ENCODE measurements around the gene DPEP2NB.
A peak's percentile ranks its signal among the peaks of the same experiment; 100 is the strongest.
"Not testable (repeated sequence)": the region's sequence is repeated elsewhere in the genome, so short reads cannot be mapped to it uniquely, and the experiment has no call there.

The DPEP2NB gene, protein sequence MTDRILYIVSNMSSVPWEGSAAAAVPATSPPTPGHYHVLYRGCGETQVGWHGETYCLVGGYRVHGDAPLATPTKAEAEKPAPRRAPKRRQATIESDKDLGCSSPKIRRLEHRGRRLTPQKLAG

DNA sequence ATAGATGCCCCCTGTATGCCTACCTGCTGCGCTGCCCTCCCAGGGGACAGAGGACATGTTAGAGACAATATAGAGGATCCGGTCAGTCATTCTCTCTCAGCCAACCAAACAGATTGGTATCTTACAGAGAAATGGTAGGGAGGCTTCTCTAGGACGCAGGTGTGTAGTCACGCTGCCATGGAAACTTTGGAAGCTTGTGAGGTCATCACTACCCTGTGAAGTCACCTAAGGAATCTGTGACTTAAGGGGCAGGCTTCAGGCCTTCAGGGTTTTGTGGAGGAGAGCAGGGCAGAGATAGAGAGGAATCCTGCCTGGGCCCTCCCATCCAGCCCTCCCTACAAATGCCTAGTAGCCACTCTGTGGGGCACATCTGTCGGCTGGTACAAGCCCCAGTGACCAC is at the start of gene DPEP2NB:
Gene DPEP2NB (minus strand): TSS at position 231 of the 400 bp plus-strand sequence. CDS start 141 bp downstream, at position 90.
- no peak for DNase-seq

DNA sequence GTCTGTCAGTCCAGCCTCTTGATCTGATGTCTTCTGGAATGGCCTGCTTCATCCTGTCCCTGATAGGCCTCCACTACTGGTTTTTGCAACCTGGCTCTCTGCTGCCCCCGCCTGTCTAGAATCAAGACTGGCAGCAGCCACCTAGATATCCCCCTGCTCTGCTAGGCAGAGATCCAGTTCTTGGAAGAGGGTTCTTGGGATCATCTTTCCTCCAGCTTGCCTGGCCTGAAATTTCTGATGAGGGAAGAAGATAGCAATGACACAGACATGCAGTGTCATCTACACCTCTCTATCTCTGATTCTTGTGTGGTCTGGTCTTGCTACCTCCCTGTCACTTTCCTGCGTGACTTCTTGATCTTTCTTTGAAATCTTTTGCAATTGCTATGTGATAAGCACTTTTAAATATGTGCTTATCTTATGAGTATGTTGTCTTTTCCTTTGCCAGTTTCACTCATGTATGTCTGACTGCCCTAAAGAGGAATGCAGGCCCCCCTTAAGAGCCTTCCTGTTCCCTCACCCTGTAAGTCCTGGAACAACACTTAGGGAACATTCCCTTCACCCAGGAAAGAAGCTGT is 49.2 kb upstream of the DPEP2NB start:
- peak; percentile 75 to 84 (median 81) for DNase-seq

DNA sequence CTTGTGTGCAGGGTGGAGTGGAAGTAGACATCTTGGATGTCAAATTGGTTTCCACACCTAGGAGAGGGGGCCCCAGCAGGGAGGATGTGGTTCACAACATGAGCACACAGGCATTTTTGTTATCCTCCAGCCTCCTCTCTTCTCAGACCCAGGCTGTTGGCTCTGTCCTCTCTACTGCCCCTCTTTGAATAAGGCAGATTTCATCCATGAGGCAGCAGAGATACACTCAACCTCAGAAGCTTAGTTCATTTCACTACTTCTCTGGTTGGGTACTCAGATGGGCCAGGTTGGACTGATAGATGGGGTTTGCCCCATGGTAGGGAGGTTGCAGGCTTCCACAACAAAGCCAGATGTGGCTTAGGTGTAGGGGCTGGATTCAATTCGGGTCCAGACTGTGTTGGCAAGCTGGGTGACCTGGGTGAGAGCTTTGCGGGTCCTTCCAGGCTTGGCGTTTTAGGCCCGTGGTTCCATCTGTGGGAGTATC is 47.2 kb upstream of the DPEP2NB start:
- DNase-seq: no peak

DNA sequence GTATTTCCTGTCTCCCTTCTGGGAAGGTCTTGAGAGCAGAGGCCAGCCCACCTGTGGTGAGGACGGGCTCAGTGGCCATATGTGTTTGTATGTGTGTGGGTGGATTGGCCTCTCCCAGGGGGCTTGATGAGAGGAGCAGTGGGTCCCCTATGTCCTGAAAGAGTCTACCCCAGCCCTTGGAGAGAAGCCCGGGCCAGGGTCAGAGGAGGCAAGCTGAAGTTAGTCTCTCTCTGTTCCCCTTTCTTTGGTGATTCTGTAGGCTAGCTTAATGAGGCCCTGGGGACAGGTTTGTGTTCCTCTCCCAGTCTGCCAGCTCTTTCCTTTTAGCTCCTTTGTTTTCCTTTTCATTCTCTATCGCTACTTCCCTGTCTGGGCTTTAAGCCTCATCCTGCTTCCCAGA is 45.7 kb upstream of the DPEP2NB start:
- DNase-seq: no peak

DNA sequence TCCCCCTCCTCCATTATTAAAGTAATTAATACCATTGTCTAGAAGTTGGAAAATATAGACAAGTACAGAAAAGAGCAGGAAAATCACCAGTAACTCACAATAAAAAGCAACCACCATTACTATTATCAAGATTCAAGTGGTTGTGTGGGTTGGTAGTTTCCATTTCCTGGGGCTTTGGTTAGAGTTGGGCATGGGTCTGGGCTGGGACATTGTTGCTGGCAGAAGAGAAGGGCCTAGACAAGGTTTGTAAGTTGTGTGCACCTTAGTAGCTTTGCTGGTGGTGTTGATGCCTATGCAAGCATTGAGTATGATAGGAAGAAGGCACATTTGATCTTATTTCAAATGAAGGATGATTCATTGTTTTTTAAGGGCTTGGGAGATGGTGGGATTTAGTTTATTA is 44.1 kb upstream of the DPEP2NB start:
- DNase-seq: no peak

DNA sequence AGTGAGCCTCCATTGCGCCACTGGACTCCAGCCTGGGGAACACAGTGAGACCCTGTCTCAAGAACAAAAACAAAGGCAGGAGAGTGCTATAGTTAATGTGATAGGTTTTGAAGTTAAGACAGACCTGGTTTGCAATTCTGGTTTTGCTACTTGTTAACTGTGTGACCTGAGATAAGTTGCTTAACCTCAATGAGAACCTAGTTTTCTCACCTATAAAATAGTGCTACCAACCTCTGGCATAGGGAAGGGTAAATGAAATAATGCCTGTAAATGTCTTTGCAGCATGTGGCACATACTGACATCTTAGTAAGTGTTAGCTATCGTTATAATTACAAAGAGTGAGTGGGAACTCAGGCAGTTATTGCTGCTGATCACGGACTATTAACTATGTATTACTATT is 39.7 kb upstream of the DPEP2NB start:
- no peak for DNase-seq

DNA sequence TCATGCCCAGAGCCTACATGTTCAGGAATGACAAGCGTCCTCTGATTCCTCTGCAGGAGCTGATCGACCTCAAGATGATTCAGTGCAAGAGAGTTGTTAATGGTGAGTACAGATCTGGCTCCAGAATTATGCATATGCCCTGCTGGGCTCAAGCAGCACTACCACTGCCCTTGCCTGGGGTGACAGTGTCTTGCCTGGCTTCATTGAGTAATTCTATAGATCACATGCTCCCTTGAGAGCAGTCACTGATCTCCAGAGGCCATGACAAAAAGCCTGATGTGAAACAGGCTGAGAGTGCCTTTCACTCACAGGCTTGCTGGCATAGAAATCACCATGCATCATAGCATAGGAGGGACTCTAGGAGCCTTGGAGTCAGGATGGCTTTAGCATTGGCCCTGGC is 33.7 kb upstream of the DPEP2NB start:
- DNase-seq: peak; percentile 49 to 59 (median 58)

DNA sequence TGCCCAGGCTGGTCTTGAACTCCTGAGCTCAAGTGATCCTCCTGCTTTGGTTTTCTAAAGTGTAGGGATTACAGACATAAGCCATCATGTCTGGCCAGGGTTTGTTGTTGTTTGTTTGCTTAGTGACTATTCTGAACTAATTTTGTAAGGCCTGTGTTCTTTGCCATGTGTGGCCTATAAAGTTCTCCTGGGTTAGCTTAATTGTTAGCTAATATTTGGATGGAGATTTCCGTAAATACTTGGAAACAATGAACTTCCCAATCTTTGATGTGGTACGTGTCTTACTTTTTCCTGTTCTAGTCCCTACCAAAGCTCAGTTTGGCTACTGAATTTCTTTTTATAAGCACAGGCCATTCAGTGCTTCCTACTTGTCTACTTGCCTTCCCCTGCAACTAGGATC is 32.3 kb upstream of the DPEP2NB start:
- DNase-seq: no peak

DNA sequence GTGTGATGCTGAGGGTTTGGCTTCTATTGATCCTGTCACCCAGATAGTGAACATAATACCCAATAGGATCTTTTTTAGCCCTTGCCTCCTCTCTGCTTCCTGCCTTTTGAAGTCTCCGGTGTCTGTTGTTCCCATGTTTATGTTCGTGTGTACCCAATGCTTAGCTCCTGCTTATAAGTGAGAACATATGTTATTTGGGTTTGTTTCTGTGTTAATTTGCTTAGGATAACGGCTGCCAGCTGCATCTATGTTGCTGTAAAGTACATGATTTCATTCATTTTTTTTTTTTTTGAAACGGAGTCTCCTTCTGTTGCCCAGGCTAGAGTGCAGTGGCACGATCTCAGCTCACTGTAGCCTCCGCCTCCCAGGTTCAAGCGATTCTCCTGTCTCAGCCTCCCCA is 30.4 kb upstream of the DPEP2NB start:
- DNase-seq: no peak

DNA sequence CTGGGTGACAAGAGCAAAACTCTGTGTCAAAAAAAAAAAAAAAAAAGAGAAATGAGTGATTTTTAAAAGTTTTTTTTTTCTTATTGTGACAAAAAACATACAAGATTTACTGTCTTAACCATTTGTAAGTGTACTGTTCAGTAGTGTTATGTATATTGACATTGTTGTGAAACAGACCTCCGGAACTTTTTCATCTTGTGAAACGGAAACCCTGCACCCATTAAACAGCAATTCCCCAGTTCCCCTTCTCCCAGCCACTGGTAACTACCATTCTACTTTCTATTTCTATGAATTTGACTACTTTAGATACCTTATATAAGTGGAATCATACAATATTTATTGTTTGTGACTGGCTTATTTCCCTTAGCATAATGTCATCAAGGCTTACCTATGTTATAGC is 26.1 kb upstream of the DPEP2NB start:
- peak; percentile 65 to 77 (median 76) for DNase-seq

DNA sequence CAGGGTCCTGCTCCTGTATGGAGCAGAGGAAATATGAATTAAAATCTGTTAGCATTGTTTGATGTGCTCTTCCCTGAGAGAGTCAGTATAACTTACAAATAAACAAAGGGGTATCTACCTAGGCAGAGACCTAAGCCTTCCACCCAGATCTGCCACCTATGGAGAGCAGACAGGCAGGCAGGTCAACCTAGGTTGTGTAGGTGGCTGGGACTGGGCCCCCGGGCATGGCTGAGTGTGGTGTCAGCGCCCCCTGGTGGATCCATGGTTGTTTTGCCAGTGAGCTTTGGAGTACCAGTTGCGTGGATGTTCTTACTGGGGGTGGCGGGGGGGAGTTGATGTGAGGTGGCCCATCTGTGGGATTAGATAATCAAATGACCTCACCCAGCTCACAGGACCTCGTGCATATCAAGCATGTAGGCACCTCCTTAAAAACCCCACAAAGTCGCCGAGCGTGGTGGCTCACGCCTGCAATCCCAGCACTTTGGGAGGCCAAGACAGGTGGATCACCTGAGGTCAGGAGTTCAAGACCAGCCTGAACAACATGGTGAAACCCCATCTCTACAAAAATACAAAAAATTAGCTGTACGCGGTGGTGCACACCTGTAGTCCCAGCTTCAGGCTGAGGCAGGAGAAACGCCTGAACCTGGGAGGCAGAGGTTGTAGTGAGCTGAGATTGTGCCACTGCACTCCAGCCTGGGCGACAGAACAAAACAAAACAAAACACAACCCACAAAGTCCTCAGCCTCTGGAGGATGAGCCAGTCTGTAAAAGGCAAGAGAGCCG is 25.0 kb upstream of the DPEP2NB start:
- DNase-seq: peak; percentile 74 to 87 (median 80)

DNA sequence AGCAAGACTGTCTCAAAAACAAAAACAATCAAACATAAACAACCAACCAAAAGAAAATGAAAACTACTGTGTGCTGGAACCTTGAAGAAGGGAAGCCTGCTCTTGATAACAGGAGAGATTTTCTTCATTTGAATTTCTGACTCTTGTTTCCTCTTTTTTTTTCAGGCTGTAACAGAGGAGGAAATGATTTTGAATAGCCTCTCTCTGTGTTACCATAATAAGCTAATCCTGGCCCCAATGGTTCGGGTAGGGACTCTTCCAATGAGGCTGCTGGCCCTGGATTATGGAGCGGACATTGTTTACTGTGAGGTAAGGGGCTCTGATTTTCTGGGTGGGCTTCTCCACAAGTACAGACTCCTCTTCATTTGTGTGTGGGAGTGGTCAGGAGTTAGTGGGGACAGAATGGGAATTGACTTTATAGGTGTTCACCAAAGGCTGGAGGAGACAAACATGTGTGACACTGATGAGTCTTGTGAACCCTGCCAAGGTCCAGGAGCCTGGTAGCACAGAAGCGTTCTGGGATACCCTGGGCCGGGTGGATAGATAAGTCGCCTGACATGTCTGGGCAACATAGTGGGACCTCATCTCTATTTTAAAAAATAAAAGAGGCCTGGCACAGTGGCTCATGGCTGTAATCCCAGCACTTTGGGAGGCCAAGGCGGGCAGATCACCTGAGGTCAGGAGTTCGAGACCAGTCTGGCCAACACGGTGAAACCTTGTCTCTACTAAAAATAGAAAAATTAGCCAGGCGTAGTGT is 22.3 kb upstream of the DPEP2NB start:
- DNase-seq: peak in 2 of 3 donors; percentile 7 to 44

DNA sequence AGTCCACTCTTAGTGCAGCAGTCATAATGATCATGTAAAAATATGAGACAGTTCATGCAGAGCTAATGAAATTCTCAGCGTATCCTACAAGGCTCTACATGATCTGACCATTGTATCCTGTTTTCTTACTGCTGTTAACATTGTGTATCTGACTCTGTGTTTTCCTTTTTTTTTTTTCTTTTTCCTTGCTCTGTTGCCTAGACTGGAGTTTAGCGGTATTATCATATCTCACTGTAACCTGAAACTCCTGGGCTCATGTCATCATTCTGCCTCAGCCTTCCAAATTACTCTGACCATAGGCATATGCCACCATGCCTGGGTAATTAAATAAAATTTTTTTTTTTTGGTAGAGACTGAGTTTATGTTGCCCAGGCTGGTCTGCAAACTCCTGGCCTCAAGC is 19.5 kb upstream of the DPEP2NB start:
- DNase-seq: no peak

DNA sequence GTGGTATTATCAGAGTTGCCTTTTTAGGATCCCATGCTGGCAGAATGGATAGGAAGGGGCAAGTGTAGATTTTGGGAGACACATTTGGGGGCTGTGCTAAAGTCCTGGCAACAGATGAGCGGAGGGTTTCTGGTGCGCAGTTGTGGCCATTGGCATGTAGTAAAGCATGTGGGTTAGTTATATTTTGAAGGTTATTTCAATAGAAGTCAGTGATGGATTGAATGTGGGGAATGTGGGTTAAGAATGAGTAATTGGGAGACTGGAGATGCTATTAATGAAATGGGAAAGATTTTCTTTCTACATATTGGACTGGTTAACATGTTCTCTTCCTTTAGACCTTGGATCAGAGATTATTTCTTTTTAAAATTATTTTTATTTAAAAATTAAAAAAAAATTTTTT is 17.4 kb upstream of the DPEP2NB start:
- no peak for DNase-seq

DNA sequence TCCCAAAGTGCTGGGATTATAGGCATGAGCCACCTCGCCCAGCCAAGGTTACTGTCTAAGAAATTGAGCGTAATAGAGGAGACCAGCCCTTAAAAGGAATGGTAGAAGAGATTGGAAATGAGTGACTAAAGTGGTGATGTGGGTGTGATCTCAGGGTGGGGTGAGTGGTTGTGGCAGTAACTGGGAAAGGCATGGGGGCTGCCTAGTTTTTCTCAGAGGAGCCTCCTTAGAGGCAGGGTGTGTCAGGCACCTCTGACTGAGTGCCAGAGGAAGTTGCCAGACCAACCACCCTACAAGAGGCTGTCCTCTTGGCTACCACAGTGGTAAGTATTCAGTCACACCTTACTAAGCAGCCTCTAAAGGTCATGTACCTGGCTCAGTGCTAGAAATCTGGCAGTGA is 16.2 kb upstream of the DPEP2NB start:
- DNase-seq: no peak

DNA sequence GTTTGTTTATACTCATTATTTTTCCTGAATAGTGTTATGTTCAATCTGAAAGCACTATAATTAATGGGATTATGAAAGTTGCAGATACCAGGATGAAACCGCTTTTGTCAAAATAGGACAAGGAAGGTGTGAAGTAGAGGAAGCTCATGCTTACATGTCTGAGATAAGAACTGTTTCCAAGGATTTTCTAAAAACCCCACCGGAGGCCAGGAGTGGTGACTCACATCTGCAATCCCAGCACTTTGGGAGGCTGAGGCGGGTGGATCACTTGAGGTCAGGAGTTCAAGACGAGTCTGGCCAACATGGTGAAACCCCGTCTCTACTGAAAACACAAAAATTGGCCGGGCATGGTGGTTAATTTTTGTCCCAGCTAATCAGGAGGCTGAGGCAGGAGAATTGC is 14.4 kb upstream of the DPEP2NB start:
- not testable (repeated sequence) for DNase-seq

DNA sequence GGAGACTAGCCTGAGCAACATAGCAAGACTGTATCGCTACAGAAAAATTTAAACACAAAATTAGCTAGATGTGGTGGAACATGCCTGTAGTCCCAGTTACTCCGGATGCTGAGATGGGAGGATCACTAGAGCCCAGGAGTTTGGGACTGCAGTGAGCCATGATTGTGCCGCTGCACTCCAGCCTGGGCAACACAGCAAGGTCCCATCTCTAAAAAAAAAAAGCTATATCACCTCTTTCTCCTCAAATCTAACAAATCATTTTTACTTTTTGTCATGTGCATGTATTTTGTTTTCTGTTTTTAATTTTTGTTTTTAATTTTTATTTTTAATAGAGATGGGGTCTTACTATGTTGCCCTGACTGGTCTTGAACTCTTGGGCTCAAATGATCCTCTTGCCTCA is 13.3 kb upstream of the DPEP2NB start:
- no peak for DNase-seq

DNA sequence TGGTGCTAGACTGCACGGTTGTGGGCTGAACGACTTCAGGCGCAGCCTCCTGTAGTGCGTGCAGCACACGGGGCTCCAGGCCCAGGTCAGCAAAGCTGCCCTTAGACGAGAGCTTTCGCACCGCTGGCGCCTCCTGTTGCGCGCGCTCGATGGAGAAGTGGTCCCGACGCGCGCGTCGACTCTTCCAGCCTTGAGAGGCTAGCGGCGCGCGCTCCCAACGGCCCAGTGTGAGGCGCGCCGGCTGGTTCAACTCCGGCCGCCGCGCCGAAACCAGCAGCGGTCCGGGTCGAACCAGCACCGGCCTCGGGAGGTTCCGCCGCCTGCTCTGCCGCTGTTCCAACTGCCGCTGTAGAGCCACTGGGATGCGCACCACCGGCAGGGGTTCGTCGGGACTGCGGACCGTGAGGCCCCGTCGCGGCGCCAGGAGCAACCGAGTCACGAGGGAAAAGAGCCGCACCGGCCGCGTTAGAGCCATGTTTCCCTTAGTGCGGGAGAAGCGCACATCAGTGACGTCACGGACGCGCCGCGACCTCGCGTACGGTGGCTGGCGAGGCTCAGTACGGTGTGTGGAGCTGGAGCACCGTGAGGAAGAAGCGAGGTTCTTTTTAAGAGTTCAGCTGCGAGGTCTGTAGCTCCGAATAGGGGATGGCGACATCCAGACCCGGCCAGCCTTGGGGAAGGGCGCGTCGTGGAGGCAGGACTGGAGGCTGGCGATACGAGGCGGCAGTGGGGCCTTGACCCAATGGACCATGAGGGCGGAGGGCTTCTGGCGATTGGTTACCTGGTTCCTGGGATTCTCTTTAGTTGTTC is 7.2 kb upstream of the DPEP2NB start, which contains the start of the genes DDX28 and DUS2:
Gene DDX28 (minus strand): TSS at position 505 of the 810 bp plus-strand sequence. CDS start 30 bp downstream, at position 475.
Gene DUS2 (plus strand): TSS at position 557 of the 810 bp plus-strand sequence. CDS start 14,740 bp downstream, outside the sequence.
- peak; percentile 96 to 97 (median 96) for DNase-seq

DNA sequence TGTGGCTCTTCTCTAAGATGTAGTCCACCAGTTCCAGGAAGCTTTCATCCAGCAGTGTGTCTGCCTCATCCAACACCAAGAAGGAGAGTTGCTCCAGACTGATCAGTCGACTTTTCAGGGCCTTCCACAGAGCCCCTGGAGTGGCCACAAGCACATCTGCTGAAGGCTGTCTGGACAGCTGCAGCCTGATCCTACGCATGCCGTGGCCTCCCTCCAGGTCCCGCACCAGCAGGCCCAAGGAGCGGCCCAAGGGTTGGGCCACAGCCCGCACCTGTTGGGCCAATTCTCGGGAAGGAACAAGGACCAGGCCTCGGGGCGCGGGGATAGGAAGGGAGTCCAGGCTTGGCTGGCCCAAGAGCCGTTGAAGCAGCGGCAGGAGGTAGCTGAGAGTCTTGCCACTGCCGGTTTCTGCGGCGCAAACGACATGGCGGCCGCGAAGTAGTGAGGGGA is 6.6 kb upstream of the DPEP2NB start:
- no peak for DNase-seq

DNA sequence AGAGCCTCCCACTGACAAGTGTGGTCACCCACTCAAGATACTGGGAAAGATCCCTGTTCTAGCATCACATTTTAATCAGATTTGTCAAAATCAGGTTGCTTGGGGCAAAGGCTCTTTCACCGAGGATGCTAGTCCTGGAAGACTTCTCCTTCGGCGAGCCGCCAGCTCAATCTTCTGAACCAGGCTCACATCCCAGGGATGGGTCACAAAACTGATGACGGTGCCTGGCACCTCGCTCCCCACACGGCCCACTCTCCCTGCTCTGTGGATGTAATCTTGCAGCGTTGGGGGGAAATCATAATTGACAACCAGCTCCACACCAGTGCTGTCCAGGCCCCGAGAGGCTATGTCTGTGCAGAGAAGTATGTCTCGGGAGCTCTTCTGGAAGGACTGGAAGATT is 5.8 kb upstream of the DPEP2NB start:
- DNase-seq: no peak

DNA sequence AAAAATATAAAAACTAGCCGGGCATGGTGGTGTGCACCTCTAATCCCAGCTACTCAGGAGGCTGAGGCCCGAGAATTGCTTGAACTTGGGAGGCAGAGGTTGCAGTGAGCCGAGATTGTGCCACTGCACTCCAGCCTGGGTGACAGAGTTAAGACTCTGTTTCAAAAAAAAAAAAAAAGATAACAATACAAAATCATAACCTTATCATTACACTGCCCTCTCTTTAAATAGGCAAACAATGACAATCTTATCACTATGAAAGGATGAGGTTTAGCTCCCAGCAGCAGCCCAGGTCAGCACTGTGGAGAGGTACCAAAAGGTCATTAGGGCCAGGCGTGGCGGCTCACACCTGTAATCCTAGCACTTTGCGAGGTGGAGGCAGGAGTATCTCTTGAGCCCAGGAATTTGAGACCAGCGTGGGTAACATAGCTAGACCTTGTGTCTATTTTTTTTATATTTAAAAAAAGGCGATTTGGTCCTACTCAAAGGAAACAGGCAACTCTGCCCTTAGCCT is 3.5 kb upstream of the DPEP2NB start:
- no peak for DNase-seq

DNA sequence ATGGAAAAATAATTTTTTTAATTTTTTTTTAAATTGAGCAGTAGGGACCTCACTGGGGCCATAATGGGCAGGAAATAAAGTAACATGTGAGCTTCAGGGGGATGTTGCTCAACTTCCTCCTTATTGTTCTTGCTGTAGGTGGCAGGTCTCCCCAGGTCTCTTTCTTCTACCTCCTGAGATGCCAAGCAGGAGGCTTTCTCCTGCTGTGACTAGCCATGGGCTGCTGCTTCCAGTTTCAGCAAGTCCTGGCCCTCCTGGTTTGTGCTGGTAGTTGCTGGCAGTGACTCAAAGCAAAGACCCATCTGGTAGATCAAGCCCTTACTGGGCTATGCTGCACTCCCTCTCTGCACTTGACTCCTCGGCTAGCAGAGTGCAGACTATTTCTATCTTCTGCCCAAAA is 2.3 kb downstream of the DPEP2NB start:
- DNase-seq: no peak

Measured in suppressor macrophage treated with lipopolysaccharide for 1 hour (primary cell).